Putamen (tissue), 1 donor: Measurements from ENCODE around the gene FBXO7.
A peak's percentile ranks its signal among the peaks of the same experiment; 100 is the strongest.
"Not testable (repeated sequence)": the region's sequence is repeated elsewhere in the genome, so short reads cannot be mapped to it uniquely, and the experiment has no call there.

Source experiments
- DNase-seq: peaks from one replicate; pipeline ENCODE4 v3.0.0-alpha.2; 2016; ENCODE audit warnings: low spot score

Gene FBXO7

DNA sequence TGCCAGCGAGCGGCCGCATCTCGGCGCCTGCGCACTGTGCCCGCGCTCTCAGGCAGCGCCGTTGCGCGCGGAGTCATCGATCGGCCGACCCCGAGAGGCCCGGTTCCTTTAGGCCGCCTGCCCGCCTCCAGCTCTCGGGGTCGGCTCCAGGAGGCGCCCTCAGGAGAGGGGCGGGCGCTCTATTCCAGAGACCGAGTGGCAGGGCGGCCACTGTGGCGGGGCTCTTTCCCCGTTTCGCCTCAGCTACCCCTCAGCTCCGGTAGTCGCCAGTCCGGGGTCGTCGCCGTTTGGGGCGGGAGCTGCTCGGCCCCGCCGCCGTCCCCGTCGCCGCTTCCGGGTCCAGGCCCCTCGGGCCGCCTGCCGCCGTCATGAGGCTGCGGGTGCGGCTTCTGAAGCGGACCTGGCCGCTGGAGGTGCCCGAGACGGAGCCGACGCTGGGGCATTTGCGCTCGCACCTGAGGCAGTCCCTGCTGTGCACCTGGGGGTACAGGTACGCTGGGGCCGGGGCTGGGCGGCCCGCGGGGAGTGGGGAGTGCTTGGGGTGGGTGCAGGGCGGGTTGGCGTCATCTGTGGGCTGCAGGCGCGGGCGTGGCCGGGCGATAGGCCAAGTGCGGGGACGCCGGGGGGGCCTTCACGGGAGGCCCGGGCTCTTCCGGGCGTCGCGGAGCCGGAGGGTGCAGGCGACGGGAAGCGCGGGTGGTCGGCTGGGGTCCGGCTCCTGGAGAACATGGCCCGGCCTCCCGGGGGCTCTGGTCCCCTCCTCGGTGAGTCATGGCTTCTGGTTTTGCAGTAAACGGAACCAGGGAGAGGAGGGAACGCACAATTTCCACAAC is at the start of gene FBXO7:
FBXO7 (plus strand) TSS at position 177 of the 833 bp plus-strand sequence; CDS start at position 369, 192 bp downstream.
- peak; percentile 91 for DNase-seq

DNA sequence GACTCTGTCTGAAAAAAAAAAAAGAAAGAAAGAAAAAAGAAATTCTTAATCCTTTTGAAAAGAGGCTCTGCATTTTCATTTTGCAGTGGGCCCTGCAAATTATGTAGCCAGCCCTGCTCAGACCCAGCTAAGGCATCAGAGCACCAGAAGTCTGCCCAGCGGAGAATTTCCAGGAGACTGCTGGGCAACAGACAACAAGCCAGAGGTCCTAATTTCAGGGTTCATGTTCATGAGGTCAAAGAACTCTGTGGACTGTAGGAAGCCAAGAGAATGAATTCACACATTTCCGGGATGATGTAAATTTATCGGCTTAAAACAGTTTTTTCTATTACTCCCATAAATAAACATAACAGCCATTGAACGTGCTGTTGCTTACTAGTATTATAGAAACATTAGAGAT is 47.7 kb upstream of the FBXO7 start:
- DNase-seq = no peak

DNA sequence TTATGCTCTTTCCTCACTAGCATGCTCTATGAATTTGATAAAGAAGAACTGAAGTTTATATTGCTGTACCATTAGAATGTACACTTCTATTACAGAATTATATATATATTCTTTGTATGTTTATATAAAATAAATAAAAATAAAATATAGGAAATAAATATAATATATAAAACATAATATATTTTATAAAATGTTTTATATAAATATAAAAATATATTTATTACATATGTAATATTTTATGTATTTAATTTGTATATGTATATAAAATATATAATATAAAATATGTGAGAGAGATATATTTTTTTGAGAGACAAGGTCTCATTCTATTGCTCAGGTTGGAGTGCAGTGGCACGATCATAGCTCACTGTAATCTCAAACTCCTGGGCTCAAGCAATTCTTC is 44.3 kb upstream of the FBXO7 start:
- DNase-seq = no peak

DNA sequence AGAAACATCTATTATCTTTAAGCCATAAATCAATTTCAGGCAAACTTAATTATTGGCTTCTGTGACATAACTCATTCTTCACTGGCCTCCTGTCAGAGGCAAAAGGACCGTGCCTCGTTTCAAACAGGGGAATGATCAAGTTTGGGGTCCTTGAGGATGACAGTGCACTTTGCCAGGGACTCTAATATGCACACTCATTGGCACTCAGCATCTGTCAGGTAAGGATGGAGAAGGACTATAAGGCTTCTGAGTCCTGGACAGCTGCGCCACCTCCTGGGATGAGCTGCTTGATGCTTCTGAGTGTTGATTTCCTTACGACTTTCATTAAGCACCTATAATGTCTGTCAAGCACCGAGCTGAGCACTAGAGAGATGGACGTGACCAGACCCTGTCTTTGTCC is 30.5 kb upstream of the FBXO7 start:
- no peak for DNase-seq

DNA sequence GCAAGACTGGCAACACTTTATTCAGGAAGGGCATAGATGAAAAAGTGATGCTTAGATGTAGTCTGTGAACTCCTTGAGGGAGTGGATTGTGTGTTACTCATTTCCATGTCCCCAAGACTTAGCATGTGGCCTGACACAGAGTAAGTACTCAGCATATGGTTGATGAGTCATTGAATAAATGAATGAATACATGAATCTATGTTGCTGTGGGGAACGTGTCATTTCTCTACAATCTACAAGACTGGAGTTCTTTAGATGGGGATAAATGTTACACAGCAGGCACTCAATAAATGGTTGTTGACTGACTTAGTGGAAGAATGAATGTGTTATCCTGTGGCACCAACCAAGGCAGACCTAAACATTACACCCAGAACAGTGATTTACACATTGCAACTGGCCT is 28.3 kb upstream of the FBXO7 start:
- no peak for DNase-seq

DNA sequence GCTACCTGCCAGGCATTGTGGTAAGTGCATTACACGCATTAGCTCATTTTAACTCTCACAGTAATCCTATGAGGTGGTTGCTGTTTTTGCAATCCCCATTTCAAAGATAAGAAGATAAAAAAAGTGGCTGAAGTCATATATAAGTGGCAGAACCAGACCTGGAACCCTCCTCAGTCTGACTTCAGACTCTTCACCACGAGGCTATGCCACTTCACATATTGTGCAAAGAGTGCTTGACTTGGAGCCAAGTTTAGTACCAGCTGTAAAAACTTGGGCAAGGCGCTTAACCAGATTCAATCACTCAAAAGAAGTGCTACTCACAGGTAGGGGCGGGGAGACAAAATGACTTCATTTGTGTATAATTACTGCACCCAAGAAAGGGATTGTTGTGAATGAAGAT is 25.6 kb upstream of the FBXO7 start:
- DNase-seq = no peak

DNA sequence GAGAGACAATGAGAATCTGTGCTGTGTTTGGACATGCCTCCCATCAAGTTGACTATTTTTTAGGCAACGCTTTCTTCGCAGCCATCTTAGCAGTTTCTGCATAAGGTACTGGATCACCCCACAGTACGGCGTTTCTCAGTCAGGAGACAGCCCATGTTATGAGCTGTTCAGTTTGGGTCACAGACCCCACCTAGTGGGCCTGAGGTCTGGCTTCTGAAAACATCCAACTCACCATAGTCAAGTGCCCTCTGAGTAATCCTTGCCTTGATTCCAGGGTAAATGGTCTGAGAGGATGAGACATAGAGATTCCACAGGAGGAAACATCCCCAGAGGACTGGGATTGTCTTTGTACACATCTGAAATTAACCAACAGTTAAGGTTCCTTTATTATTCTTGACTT is 17.6 kb upstream of the FBXO7 start:
- no peak for DNase-seq

DNA sequence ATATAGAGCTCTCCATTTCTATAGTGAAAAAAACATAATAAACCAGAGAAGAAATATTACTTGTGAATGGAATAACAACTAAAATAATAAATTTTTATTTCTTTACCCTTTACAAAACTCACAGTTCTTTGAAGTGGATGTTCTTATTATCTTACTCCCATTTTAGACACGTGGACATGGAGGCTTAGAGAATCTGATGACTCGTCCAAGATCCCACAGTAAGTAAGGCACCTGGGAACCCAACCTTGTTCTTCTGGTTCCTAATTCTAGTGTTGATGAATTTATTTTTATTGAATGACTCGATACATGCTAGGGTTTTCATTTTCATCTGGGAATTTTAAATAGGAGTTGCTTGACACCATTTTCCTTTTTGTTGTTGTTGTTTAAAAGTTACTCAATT is 12.2 kb upstream of the FBXO7 start:
- no peak for DNase-seq

DNA sequence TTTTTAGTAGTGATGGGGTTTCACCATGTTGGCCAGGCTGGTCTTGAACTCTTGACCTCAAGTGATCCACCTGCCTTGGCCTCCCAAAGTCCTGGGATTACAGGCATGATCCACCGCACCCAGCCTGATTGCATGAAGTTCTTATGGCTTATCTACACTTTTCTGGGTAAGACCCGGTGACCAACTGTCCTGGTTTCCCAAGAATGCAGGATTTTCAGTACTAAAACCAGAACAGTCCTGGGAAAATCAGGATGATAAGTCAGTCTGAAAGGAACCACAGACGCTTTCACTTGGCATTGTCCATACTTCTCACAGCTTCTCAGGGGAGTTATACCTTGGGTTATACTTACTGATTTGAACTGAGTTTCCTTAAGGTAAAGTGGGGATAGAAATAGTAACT is 8.9 kb upstream of the FBXO7 start:
- DNase-seq = no peak

DNA sequence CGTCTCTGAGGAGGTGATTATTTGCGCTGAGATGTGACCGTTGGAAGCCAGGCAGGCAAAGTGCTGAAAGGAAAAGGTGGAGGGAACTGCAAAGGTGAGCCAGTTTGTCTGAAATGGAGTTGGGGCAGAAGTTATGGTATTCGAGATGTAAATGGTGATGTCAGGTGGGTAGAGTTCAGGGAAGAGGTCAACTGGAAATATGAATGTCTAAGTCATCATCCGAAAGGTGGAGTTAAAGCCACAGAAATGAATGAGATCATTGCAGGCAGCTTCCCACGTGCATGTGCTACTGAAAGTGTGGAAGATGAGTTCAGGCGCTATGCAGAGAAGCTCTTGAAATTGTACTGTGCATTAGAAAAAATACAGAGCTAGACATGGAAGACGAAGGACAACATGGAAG is 8.1 kb upstream of the FBXO7 start:
- no peak for DNase-seq

DNA sequence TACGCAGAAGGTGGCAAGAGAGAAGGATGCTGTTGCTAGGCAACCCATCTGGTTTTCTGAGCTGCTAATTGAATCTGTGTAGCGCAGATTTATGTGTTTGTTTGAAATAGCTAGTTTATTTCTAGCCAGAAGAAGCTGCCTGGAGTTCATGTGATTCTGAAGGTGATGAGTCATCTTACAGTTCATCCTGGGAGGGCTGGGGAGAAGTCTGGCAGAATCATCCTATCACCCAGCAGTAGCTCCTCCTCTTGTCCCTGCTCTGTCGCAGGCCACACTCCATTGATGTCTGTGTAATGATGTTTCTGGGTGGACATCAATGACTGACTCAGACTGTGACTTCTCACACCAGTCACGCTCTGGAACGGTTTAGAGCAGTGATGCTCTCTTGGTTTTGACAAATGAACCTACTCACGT is 4.8 kb upstream of the FBXO7 start:
- peak; percentile 42 for DNase-seq

DNA sequence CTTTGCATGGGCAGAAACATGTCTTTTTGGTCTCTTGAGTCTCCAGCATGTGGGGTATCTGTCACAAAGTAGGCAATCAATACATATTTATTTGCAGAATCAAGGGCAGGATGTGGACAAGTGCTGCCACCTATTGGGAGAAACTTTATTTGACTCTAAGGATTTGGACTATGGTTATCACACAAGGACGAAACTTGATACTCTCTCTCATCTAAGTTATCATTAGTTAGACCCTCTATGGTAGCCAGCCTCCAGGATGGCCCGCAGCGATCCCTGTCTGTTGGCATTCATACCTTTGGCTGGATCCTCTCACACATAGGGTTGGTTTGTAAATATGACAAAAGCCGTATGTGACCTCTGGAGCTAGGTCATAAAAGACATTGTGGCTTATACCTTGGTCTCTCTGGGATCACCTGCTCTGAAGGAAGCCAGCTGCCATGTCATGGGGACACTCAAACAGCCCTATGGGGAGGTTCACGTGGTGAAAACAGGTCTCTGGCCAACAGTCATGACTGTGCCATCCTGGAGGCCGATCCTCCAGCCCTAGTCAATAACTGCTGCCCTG is 1.1 kb upstream of the FBXO7 start:
- DNase-seq = peak; percentile 77

DNA sequence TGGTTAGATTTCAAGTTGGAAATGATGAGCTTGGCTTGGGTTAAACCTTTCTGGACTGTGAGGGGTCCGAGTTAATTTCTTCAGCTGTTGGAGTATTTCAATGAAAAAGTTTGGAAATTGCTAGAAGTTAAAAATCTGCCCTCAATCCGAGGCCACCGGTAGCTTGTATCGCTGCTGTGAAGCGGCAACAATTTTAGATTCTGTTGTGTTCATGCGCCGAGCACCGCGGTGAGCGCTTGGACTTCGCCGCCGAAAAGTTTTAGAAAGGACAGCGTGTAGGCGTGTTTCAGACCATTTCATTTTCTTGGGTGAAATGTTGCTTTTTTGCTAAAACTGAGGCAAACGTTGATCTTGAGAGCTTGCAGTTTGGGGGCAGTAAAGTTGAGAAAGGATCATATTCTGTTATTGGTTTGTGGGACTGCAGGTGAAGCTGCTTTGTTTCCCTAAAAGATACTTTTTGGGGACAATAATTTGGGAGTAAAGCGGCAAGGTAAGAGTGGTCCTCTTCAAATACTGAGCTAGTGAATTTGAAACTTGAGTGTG is 928 bp downstream of the FBXO7 start:
- DNase-seq = peak; percentile 55

DNA sequence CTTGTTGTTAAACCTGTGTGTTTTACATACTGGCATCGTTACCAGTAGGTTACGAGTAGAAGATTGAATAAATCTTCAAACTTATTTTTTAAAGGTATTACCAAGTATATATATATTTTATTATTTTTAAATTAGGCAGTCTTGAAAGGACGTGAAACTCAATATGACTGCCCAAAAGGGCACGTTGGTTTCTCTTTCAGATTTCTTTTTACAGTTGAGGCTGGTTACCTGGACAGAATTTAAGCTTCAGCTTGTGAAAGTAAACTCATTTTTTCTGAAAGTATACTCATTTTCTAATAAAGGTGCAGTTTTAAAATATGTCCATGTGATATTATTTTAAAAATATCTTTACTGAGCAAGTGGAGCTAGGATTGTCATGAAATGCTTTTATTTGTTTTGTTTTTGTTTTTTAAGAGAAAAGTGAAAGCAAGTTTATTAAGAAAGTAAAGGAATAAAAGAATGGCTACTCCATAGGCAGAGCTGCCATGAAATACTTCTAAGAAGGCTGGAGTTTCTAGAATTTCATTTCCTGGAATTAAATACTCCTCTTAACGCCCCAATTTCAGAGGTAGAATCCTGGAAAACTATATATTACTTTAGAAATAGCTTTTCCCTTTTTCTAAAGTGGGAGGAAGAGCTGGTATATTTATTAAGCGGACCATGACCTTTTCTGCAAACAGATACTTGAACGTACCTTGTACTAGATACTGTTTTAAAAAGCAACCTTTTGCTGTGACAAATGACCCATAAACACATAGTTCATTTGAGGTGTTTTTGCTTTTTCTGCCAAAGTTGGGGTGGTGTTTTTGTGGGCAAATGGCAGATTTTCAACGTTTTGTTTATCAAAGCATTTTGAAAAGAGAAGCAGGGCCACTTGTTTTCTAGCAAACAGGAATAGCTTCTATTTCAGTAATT is 1.9 kb downstream of the FBXO7 start:
- no peak for DNase-seq

DNA sequence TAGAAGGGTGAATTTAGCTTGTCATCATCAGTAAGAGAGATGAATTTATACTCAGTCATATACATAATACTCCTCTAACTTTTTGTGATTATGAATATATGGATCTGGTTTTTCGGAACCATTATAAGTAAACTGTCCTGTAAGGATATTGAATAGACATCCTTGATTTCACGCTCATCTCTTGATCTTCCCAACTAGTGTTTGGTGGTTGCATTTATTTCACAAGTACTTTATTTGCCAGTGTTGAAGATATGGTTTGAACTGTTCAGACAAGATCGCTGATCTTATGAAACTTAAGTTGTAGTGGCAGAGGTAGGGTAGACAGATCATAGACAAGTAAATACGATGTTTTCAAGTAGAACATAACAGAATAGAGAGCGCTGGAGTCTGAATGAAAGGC is 3.0 kb downstream of the FBXO7 start:
- DNase-seq = no peak

DNA sequence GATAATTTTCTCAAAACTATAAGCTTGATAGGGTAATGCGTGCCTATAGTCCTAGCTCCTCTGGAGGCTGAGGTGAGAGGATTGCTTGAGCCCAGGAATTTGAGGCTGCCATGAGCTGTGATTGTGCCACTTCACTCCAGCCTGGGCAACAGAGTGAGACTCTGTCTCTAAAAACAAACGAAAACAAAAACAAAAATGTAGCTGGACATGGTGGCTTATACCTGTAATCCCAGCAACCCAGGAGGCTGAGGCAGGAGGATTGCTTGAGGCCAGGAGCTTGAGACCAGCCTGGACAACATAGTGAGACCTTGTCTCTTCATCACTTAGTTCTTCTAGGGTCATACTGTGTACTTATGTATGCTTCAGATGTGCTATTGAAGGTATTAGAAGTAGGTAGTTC is 3.9 kb downstream of the FBXO7 start:
- not testable (repeated sequence) for DNase-seq

DNA sequence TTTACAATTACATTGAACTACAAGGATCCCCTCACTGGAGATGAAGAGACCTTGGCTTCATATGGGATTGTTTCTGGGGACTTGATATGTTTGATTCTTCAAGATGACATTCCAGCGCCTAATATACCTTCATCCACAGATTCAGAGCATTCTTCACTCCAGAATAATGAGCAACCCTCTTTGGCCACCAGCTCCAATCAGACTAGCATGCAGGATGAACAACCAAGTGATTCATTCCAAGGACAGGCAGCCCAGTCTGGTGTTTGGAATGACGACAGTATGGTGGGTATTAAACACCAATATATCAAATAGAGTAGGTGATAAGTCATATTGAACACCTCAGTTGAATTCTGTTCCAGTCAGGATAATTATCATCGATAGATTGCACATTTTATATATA is 4.4 kb downstream of the FBXO7 start:
- no peak for DNase-seq

DNA sequence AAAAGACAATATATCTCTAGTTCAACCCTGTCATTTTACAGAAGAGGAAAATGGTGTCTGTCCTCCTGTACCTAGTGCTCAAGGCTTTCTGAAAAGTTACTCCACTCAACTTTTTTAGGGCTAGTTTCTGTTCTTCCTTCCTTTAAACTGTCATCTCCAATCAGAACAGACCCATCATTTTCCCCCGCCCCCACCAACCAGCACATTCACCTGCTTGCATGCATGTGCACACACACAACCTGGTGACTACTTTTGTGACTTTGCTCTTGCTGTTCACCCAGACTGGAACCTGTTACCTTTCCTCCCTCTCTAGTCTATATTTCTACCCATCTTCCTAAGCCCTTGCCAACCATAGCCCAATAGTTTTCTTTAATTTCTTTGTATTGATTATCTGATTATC is 5.6 kb downstream of the FBXO7 start:
- no peak for DNase-seq

DNA sequence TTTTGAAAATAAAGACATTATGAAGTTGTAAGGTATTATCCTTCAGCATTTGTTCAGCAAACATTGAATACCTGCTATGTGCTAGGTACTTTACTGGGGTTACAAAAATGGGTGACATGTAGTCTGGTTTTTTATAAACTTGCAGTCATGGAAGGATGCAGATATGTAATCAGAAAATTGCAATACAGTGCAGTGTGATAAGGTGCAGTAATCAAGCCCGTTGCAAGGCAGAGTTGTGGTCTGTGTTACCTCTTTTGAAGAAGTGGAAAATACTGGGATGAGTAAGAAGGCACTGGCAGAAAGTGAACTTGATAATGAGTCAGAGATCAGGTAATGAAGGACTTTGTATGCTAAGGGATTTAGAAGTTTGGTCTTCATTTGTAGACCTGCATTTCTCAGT is 8.1 kb downstream of the FBXO7 start:
- DNase-seq = no peak

DNA sequence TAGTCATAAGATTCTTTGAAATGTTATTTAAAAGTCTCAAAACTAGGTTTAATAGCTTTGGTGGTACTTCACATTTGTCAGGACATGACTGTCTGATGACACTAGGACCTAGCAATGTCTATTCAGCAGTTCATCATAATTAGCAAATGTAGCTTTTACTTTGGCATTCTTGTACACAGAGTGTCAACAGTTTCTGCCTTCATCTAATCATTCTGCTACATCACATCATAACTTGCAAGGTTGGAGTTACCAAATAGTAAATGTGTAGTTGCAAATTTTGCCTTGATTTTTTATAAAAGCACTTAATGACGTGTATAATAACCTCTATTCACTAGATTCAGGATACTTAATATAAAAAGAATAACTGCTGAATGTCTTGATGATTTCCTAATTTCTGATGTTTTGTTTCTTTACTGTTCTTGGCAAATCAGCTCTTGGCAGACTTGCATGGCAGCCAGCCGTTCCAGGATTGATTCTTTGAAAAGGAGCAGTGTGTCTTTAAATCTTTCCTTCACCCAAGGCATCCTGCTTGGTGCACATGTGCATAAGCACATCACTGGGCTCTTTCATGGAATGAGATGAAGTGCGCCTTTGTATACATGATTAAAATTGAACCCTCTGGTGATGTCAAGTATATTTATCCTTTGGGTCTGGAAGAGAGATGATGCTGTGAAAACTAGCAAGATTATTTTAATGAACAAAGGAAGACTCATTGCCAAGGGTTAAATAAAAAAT is 12.2 kb downstream of the FBXO7 start:
- peak; percentile 65 for DNase-seq

DNA sequence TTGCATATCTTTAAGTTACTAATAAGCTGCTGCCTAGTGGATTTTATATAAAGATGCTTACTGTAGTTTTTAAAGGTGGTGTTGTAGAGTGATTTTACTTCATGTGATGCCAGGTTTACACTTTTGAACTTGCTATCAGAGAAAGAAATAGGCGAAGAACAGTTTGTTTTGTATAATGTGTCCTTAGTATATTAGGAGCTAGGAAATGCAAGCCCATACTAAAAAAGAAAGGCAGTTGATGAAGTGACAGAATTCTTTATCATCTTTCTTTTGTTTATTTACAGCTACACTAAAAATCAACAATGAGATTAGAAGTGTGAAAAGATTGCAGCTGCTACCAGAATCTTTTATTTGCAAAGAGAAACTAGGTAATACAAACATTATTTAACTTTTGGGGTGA is 12.8 kb downstream of the FBXO7 start:
- DNase-seq = no peak

DNA sequence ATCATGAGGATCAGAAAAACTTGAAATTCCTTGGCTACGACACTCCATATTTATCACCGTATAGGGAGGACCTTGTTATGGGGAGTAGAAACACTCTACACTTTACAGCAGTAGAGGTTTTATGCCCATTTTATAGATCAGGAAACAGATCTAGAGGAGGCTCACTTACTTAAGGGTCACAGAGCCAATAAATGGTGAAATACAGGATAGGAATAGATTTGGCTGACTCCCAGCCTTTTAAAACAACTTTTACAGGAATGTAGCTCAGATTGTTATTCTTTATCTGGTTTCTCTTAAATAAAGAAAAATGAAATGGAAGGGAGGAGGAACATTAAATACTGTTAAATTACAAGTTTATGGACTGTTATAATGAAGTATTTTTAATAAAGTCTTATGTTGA is 14.8 kb downstream of the FBXO7 start:
- no peak for DNase-seq
